AG04450 (cell line): Measurements from ENCODE around the gene FAT2. TPM values are rescaled to one million over a fixed set of nuclear protein-coding genes. Genes with fewer than 3 reads are reported as not detected.

Experiments used
- CTCF ChIA-PET: fragments of 300-600, 350-600 bp; formaldehyde crosslinking; extraction: SDS; loops from one replicate; lab custom pipeline; 2022; ENCODE audit warnings: antibody characterized with exemption, inconsistent platforms; lab: Charles Lee
- POLR2A ChIA-PET: fragments of 350-600 bp; formaldehyde crosslinking; extraction: SDS; loops from one replicate; lab custom pipeline; 2021; ENCODE audit warnings: antibody characterized with exemption, inconsistent platforms; lab: Yijun Ruan, JAX
- DNase-seq: peaks from one replicate; pipeline ENCODE4 v3.0.0-alpha.2; 2011; ENCODE audit warnings: low read depth, low spot score
- H3K27ac ChIP-seq: one replicate; pipeline ENCODE4 v1.5.1; 2012; ENCODE audit warnings: low read depth, low read length, control low read depth
- H3K27me3 ChIP-seq: one replicate; pipeline ENCODE4 v1.6.0; 2012; ENCODE audit warnings: low read length; ENCODE audit not compliant: control insufficient read depth, insufficient read depth
- H3K4me3 ChIP-seq: 2 replicates; pipeline ENCODE4 v1.5.1; 2011; ENCODE audit warnings: mild to moderate bottlenecking, low read depth, low read length, control low read depth
- H3K9me3 ChIP-seq: 2 replicates; pipeline ENCODE4 v1.5.1; 2012; ENCODE audit warnings: low read length; ENCODE audit not compliant: control insufficient read depth, insufficient read depth
- polyA plus RNA-seq: library from polyadenylated mRNA; depleted of rRNA; stranded (reverse); fragments of >200 nt; gene quantifications from 2 replicates; pipeline ENCODE4 v1.2.3, GENCODE V29; 2011
- TF ChIP-seq, protein P1 (sequence below): IDR thresholded peaks from 2 replicates; pipeline ENCODE4 v1.5.1; 2011; ENCODE audit warnings: low read depth, low read length, control low read depth, inconsistent platforms

Gene FAT2
- polyA plus RNA-seq, 1 experiment: 0.01 TPM

DNA sequence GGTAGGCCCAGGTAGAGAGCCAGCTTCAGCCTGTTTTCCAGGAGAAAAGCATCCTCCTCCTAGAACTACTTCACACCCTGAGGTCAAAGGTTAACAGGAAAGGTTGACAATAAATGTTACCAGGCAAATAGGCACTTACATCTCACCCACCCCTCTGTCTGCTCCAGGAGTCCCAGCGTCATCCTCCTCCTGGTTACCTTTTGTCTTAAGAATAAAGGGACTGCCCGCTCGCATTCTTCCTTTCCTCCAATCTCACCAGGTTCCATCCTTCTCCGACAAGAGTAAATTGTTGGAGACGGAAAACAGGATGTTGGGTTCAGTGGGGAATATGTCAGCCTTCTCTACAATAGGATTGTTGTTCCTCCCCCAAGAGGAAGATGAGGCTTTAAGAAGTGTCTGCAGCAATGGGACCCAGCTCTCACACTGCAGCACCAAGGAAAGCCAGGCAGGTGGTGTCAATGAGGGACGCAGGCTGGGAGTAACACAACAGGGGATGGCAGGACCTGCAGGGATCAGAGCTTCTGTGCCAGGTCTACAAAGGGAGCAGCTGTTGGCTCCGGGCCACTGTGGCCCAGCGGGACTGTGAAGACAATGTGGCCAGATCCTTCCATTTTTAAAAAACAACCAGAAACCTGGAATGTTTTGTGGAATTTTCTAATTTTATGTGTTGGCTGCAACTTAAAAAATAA lies 29.0 kb downstream of the FAT2 start:
- TF ChIP-seq, protein P1, sequence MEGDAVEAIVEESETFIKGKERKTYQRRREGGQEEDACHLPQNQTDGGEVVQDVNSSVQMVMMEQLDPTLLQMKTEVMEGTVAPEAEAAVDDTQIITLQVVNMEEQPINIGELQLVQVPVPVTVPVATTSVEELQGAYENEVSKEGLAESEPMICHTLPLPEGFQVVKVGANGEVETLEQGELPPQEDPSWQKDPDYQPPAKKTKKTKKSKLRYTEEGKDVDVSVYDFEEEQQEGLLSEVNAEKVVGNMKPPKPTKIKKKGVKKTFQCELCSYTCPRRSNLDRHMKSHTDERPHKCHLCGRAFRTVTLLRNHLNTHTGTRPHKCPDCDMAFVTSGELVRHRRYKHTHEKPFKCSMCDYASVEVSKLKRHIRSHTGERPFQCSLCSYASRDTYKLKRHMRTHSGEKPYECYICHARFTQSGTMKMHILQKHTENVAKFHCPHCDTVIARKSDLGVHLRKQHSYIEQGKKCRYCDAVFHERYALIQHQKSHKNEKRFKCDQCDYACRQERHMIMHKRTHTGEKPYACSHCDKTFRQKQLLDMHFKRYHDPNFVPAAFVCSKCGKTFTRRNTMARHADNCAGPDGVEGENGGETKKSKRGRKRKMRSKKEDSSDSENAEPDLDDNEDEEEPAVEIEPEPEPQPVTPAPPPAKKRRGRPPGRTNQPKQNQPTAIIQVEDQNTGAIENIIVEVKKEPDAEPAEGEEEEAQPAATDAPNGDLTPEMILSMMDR: no peak
- DNase-seq: no peak
- no peak overlapping the region for H3K27ac ChIP-seq
- no peak overlapping the region for H3K4me3 ChIP-seq
- ChIA-PET CTCF (no interaction called here), POLR2A (interaction anchor here (0.5 kb wide), 1 partner anchor 109 kb away, joined by 6 read pairs; no protein-coding TSS in a partner anchor)
- no peaks in the 10 kb centered on the region for H3K9me3 ChIP-seq
- H3K27me3 ChIP-seq: peaks cover 13% of the 10 kb centered on the region

DNA sequence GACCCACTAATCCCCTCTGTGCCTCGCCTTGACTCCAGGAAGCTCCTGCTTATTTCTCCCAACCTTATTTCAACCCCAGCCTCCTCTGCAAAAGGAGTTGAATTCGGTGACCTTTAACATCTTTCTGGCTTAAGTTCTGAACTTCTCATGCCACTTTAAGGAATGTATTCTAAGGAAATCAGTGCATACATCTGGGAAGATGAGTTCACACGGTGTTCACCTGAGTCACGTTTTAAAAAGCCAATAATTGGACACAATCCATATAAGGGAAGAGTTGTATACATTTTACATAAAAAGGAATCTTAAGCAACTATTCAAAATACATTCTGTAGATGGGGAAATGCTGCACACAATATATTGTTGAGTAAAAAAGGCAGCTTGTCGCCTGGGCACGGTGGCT lies 33.2 kb downstream of the FAT2 start:
- no peak for DNase-seq
- Histone ChIP-seq H3K27me3 (peaks cover 16% of the 10 kb centered on the region), H3K4me3 (no peak overlapping the region), H3K9me3 (no peaks in the 10 kb centered on the region), H3K27ac (no peak overlapping the region)
- TF ChIP-seq, protein P1: no peak
- ChIA-PET CTCF (no interaction called here), POLR2A (no interaction called here)

DNA sequence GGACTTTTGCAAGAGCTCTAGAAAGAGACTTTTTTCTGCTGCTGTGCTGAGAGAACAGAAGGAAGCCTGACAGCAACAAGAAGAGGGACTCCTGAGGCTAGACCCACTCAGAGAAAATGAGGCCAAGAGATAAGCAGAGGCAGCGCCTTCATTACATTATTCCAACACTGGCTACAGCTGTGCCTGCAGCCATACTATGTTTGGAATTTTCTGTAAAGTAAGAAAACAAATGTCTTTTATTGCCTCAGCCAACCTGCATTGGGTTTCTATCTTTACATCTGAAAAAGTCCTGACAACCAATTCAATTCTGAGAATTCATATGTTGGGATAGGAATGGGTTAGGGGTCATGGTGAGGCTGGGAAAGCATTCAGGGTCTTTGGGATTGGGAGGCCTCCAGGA lies 33.7 kb downstream of the FAT2 start:
- ChIA-PET POLR2A (no interaction called here), CTCF (no interaction called here)
- TF ChIP-seq, protein P1: no peak
- Histone ChIP-seq H3K4me3 (no peak overlapping the region), H3K9me3 (no peaks in the 10 kb centered on the region), H3K27me3 (peaks cover 18% of the 10 kb centered on the region), H3K27ac (no peak overlapping the region)
- no peak for DNase-seq

DNA sequence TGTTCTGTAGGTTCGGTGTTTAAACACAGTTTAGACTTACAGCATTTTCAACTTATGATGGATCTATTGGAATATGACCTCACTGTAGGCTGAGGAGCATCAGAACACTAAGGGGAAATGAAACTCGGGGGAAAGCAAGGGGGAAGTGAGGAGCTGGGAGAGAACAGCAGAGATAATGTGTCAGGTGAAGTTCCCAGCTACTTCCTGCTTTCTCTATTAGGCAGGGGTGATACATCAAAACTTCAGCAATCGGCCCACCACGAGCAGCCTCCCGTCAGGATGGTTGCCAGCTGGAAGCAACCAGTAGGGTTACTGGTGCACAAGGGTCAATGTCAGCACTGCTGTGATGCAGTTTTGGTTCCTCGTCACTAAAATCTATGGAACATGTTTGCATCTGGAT lies 34.3 kb downstream of the FAT2 start:
- Histone ChIP-seq H3K27ac (no peak overlapping the region), H3K27me3 (peaks cover 15% of the 10 kb centered on the region), H3K9me3 (no peaks in the 10 kb centered on the region), H3K4me3 (no peak overlapping the region)
- ChIA-PET CTCF (no interaction called here), POLR2A (no interaction called here)
- no peak for DNase-seq
- TF ChIP-seq, protein P1: no peak

DNA sequence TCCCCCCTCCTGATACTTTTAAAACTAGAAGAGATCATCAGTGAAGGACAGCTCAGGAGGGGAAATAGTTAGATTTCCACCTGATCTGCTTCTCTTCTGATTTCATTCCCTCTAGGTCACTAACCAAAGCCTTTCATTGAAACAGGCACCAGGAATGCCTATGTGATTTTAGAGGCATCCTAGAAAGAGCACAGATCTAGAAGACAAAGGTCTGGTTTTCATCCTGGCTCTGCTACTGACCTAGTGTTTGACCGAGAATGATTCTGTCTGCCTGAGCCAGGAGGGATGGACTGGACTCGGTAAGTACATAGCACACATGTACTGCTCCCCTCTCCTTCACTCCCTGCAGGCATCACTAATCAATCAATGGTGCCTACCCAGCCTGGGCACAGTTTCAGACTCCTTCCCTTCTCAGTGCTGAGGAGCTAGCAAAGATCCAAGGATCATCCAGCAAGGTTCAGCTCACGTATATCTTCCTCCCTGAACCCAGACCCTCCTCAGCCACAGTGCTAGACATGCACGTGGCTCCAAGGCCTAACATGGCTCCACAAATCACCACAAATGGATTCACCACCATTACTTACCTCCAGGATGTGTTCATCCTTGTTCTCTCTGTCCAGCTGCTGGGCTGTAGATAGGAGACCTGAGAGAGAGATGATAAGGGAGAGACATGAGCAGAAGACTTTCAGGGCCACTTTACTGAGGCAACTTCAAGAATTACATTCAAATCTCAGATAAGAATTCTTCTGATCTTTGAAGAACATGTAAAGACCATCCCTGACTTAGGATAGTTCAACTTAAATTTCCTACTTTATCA lies 35.2 kb downstream of the FAT2 start:
- ChIA-PET CTCF (interaction anchor here (1.1 kb wide), 1 partner anchor 114 kb away, joined by 5 read pairs; no protein-coding TSS in a partner anchor), POLR2A (no interaction called here)
- Histone ChIP-seq H3K9me3 (no peaks in the 10 kb centered on the region), H3K27ac (no peak overlapping the region), H3K27me3 (peaks cover 13% of the 10 kb centered on the region), H3K4me3 (no peak overlapping the region)
- no peak for DNase-seq
- TF ChIP-seq, protein P1: no peak
